GM18511 (cell line): ENCODE measurements around the gene ASCL1.

Experiments
- ATAC-seq: cut with Tn5 transposase; IDR thresholded peaks from one replicate; pipeline ENCODE4 v1.9.1; 2021; ENCODE audit warnings: mild to moderate bottlenecking, moderate library complexity; ENCODE audit not compliant: unreplicated experiment

The ASCL1 gene

GRCh38 chr12:102957339-102958050, at the start of gene ASCL1:
Gene ASCL1, plus strand, starts transcription at chr12:102957674. Its CDS starts 571 bp downstream, at chr12:102958245.
- ATAC-seq: peak; percentile 45

GRCh38 chr12:102907918-102908317, 49.6 kb upstream of the ASCL1 start:
- no peak for ATAC-seq

- ATAC-seq: no peak
These were observed 47.3 kb upstream of the ASCL1 start for GRCh38 chr12:102910137-102910536.

- no peak for ATAC-seq
These were observed 46.7 kb upstream of the ASCL1 start for GRCh38 chr12:102910792-102911191.

- no peak for ATAC-seq
These were observed 46.2 kb upstream of the ASCL1 start for GRCh38 chr12:102911320-102911719.

- ATAC-seq: no peak
These were observed 45.2 kb upstream of the ASCL1 start for GRCh38 chr12:102912258-102912657.

GRCh38 chr12:102913453-102914226, 43.8 kb upstream of the ASCL1 start:
- no peak for ATAC-seq

GRCh38 chr12:102916252-102917025, 41.0 kb upstream of the ASCL1 start:
- ATAC-seq: no peak

- ATAC-seq: peak; percentile 85
These were observed 40.3 kb upstream of the ASCL1 start, which contains the start of gene PAH for GRCh38 chr12:102917026-102917787. Gene PAH, minus strand, starts transcription at chr12:102917244. Its CDS starts 114 bp downstream, at chr12:102917130.

- no peak for ATAC-seq
These were observed 38.6 kb upstream of the ASCL1 start for GRCh38 chr12:102918840-102919239.

- no peak for ATAC-seq
These were observed 37.2 kb upstream of the ASCL1 start for GRCh38 chr12:102920271-102920670.

- ATAC-seq: no peak
These were observed 36.2 kb upstream of the ASCL1 start for GRCh38 chr12:102921240-102921639.

- ATAC-seq: no peak
These were observed 30.3 kb upstream of the ASCL1 start for GRCh38 chr12:102927220-102927619.

GRCh38 chr12:102933168-102933567, 24.3 kb upstream of the ASCL1 start:
- no peak for ATAC-seq

- ATAC-seq: no peak
These were observed 18.4 kb upstream of the ASCL1 start for GRCh38 chr12:102939059-102939458.

- ATAC-seq: no peak
These were observed 17.7 kb upstream of the ASCL1 start for GRCh38 chr12:102939670-102940222.

GRCh38 chr12:102946042-102946441, 11.4 kb upstream of the ASCL1 start:
- no peak for ATAC-seq

GRCh38 chr12:102948941-102949352, 8.5 kb upstream of the ASCL1 start:
- ATAC-seq: no peak

- no peak for ATAC-seq
These were observed 7.1 kb upstream of the ASCL1 start for GRCh38 chr12:102950107-102950949.
